B cell (primary cell): ENCODE results near the gene MDM1. TPM values are rescaled to one million over a fixed set of nuclear protein-coding genes. Genes with fewer than 3 reads are reported as not detected.
A peak's percentile ranks its signal among the peaks of the same experiment; 100 is the strongest.

Source experiments
- ATAC-seq: fragments of 200-7000 bp; cut with Tn5 transposase; one replicate; pipeline ENCODE4 v1.10.0; 2021; ENCODE audit warnings: low read depth, mild to moderate bottlenecking, moderate number of reproducible peaks, moderate library complexity
- CTCF ChIA-PET: fragments of 350-600 bp; sonication (Branson Sonifier 250); formaldehyde crosslinking; loops from one replicate; lab custom pipeline; 2021; ENCODE audit warnings: antibody characterized with exemption, inconsistent platforms; lab: Charles Lee
- POLR2A ChIA-PET: fragments of 350-600 bp; sonication (Branson Sonifier 250); formaldehyde crosslinking; loops from one replicate; lab custom pipeline; 2021; ENCODE audit warnings: antibody characterized with exemption; lab: Charles Lee
- DNase-seq: peaks from one replicate; pipeline ENCODE4 v3.0.0; 2013
- H2AFZ ChIP-seq: 2 replicates; pipeline ENCODE4 v1.6.1; 2012; ENCODE audit warnings: mild to moderate bottlenecking, low read depth, low read length; ENCODE audit not compliant: insufficient read depth, poor library complexity, severe bottlenecking
- H3K27ac ChIP-seq, 2 donors: 1 replicate in 1 of 2; 2 replicates in 1 of 2; pipeline ENCODE4 v1.5.1; 2012 to 2013; ENCODE audit warnings: low read length in 2 of 2, mild to moderate bottlenecking in 2 of 2, moderate library complexity in 1 of 2
- H3K27me3 ChIP-seq, 4 experiments: fragments of 200-600 bp in 1 of 4; sonication (generic) in 1 of 4; replicated peaks in 1 of 4; 1 replicate in 2 of 4; 2 replicates in 2 of 4; pipeline versions ENCODE4 v1.6.1 to v1.7.0; 2013 to 2016; ENCODE audit warnings: low read length in 3 of 4, mild to moderate bottlenecking in 2 of 4, mixed read lengths in 1 of 4, moderate library complexity in 1 of 4; ENCODE audit not compliant: insufficient read depth in 4 of 4, control insufficient read depth in 3 of 4; ENCODE audit errors: control extremely low read depth in 1 of 4
- H3K36me3 ChIP-seq, 2 experiments: replicated peaks in 1 of 2; 1 replicate in 1 of 2; 2 replicates in 1 of 2; pipeline versions ENCODE4 v1.6.1 to v1.7.1; 2013; ENCODE audit warnings: low read length in 1 of 2; ENCODE audit not compliant: insufficient read depth in 2 of 2, control insufficient read depth in 1 of 2; ENCODE audit errors: control extremely low read depth in 1 of 2, extremely low read depth in 1 of 2
- H3K4me1 ChIP-seq, 2 donors: fragments of 200-600 bp in 1 of 2; sonication (generic) in 1 of 2; 1 replicate in 1 of 2; 2 replicates in 1 of 2; pipeline versions ENCODE4 v1.5.1 to v1.6.1; 2013 to 2017; ENCODE audit warnings: low read length in 2 of 2; ENCODE audit not compliant: control insufficient read depth in 2 of 2, insufficient read depth in 2 of 2
- H3K4me2 ChIP-seq: replicated peaks from 2 replicates; pipeline ENCODE3; 2012; ENCODE audit warnings: mild to moderate bottlenecking, low read depth, low read length; ENCODE audit not compliant: poor library complexity, severe bottlenecking
- H3K4me3 ChIP-seq, 5 experiments: fragments of 200-600 bp in 1 of 5; sonication (generic) in 1 of 5; 1 replicate in 3 of 5; 2 replicates in 2 of 5; pipeline versions ENCODE4 v1.5.1 to v1.7.0; 2011 to 2016; ENCODE audit warnings: low read length in 4 of 5, mild to moderate bottlenecking in 4 of 5, low read depth in 2 of 5, control low read depth in 1 of 5, moderate library complexity in 1 of 5; ENCODE audit not compliant: insufficient read depth in 1 of 5; ENCODE audit errors: control extremely low read depth in 1 of 5, extremely low read depth in 1 of 5
- H3K79me2 ChIP-seq: fragments of 200-600 bp; sonication (generic); one replicate; pipeline ENCODE4 v1.6.0; 2016; ENCODE audit warnings: low read length; ENCODE audit not compliant: control insufficient read depth, insufficient read depth
- H3K9ac ChIP-seq: fragments of 200-600 bp; sonication (generic); 2 replicates; pipeline ENCODE4 v1.6.1; 2017; ENCODE audit warnings: mild to moderate bottlenecking, low read length, moderate library complexity
- H3K9me3 ChIP-seq, 3 donors: one replicate each; pipeline versions ENCODE4 v1.6.1 to v1.7.1; 2013; ENCODE audit warnings: low read length in 2 of 3; ENCODE audit not compliant: control insufficient read depth in 2 of 3, insufficient read depth in 1 of 3; ENCODE audit errors: control extremely low read depth in 1 of 3
- H4K20me1 ChIP-seq: 2 replicates; pipeline ENCODE4 v1.6.0; 2012; ENCODE audit warnings: mild to moderate bottlenecking, low read length; ENCODE audit not compliant: insufficient read depth, control insufficient read depth, poor library complexity, severe bottlenecking
- H3K27ac Mint-ChIP-seq: one replicate; pipeline ENCODE4 v1.8.0; 2021; ENCODE audit warnings: mixed read lengths
- H3K27me3 Mint-ChIP-seq: one replicate; pipeline ENCODE4 v1.8.0; 2021; ENCODE audit warnings: mixed read lengths
- H3K4me1 Mint-ChIP-seq: one replicate; pipeline ENCODE4 v1.8.0; 2021; ENCODE audit warnings: mixed read lengths
- H3K4me3 Mint-ChIP-seq: one replicate; pipeline ENCODE4 v1.8.0; 2021; ENCODE audit warnings: mixed read lengths
- H3K9me3 Mint-ChIP-seq: one replicate; pipeline ENCODE4 v1.8.0; 2022; ENCODE audit warnings: mixed read lengths; ENCODE audit not compliant: insufficient read depth
- EZH2 ChIP-seq: IDR thresholded peaks from 2 replicates; pipeline ENCODE4 v1.6.1; 2012; ENCODE audit warnings: borderline replicate concordance, low read depth, mild to moderate bottlenecking, moderate library complexity, low read length; ENCODE audit not compliant: insufficient read depth, poor library complexity, severe bottlenecking
- intact Hi-C: fragments of 100-400 bp; cut with micrococcal nuclease; formaldehyde crosslinking; loops from one replicate; pipeline ENCODE4 v1.10.0; 2022
- polyA plus RNA-seq: library from polyadenylated mRNA; depleted of rRNA; stranded (reverse); fragments of >200 nt; gene quantifications from 2 replicates; pipeline ENCODE4 v1.2.3, GENCODE V29; 2012
- total RNA-seq, 2 donors: library from RNA; stranded (reverse); fragments of 120-200 nt in 1 of 2; gene quantifications; 1 replicate in 1 of 2; 2 replicates in 1 of 2; pipeline versions ENCODE4 v1.2.3 to v1.2.4, GENCODE V29; 2013 to 2022
- TF ChIP-seq, protein P1 (sequence below): fragments of 200-600 bp; IDR thresholded peaks from one replicate; pipeline ENCODE4 v1.8.0; 2022; ENCODE audit warnings: antibody characterized with exemption, mild to moderate bottlenecking

The MDM1 gene
- total and polyA plus RNA-seq, 2 donors (not counting 1 experiment from before 2014, with no cell fraction given): 13.9 to 38.3 TPM

GRCh38 chr12:68359674-68360073, 27.5 kb upstream of the MDM1 start:
- peak; percentile 49 for ATAC-seq
- POLR2A ChIA-PET: interaction anchor here (0.6 to 1.9 kb wide), 9 partner anchors 9 to 1092 kb away, joined by 3 to 14 read pairs (median 7); partner anchors contain the start of gene RAP1B
- peak overlapping the region; percentile 78 to 84 for H3K27ac ChIP-seq

More at GRCh38 chr12:68359674-68360073, 27.5 kb upstream of the MDM1 start:
- CTCF ChIA-PET: interaction anchor here (0.7 to 1.8 kb wide), 16 partner anchors 10 to 457 kb away, joined by 3 to 7 read pairs (median 3); partner anchors contain the start of genes MDM1 and RAP1B
- Histone ChIP-seq H3K9ac (peak overlapping the region; percentile 15), H3K27me3 (no peaks in the 10 kb centered on the region), H3K36me3 (no peaks in the 10 kb centered on the region), H3K9me3 (no peaks in the 10 kb centered on the region), H4K20me1 (no peaks in the 10 kb centered on the region), H3K79me2 (no peaks in the 10 kb centered on the region), H3K4me3 (no peak overlapping the region), H2AFZ (no peak overlapping the region), H3K4me1 (peaks cover 28 to 29% of the 10 kb centered on the region in 2 donors), H3K4me2 (peak overlapping the region; percentile 51)
- TF ChIP-seq, protein P1, sequence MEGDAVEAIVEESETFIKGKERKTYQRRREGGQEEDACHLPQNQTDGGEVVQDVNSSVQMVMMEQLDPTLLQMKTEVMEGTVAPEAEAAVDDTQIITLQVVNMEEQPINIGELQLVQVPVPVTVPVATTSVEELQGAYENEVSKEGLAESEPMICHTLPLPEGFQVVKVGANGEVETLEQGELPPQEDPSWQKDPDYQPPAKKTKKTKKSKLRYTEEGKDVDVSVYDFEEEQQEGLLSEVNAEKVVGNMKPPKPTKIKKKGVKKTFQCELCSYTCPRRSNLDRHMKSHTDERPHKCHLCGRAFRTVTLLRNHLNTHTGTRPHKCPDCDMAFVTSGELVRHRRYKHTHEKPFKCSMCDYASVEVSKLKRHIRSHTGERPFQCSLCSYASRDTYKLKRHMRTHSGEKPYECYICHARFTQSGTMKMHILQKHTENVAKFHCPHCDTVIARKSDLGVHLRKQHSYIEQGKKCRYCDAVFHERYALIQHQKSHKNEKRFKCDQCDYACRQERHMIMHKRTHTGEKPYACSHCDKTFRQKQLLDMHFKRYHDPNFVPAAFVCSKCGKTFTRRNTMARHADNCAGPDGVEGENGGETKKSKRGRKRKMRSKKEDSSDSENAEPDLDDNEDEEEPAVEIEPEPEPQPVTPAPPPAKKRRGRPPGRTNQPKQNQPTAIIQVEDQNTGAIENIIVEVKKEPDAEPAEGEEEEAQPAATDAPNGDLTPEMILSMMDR: no peak
- TF ChIP-seq EZH2: no peak
- Mint-ChIP-seq H3K27me3 (no peaks in the 10 kb centered on the region), H3K4me3 (peak overlapping the region; percentile 54), H3K9me3 (no peaks in the 10 kb centered on the region), H3K27ac (peak overlapping the region; percentile 86), H3K4me1 (peaks cover 31% of the 10 kb centered on the region)
- intact Hi-C loops: loop anchor here (1.0 to 2.0 kb wide), 8 partner anchors 15 to 449 kb away; partner anchors contain the start of genes MDM1, MDM2, NUP107 and RAP1B
- DNase-seq: no peak
